GM21381 (cell line): ENCODE results near the gene ZBTB20.
A peak's percentile ranks its signal among the peaks of the same experiment; 100 is the strongest.

Experiments
- ATAC-seq: cut with Tn5 transposase; IDR thresholded peaks from one replicate; pipeline ENCODE4 v1.9.1; 2021; ENCODE audit warnings: mild to moderate bottlenecking, moderate library complexity; ENCODE audit not compliant: unreplicated experiment

Gene ZBTB20

DNA sequence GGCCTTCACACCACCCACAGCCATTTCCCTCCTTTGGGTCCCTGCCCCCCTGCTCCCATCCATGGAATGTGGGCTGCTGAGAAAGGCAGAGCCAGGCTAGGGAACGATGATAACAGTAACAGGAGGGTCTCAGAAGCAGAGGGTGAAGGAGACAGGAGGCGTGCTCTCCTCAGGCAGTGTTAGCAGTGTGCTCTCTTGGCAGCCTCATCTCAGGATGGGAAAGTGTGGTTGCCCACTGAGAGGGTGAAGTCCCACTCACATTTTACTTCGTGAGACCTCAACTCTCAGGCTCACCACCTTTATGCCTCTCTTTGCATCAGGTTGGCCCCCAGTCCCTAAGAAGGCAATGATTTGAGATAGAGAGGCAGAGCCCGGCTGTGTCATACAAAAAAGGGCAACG lies 828.8 kb downstream of the ZBTB20 start:
- no peak for ATAC-seq

DNA sequence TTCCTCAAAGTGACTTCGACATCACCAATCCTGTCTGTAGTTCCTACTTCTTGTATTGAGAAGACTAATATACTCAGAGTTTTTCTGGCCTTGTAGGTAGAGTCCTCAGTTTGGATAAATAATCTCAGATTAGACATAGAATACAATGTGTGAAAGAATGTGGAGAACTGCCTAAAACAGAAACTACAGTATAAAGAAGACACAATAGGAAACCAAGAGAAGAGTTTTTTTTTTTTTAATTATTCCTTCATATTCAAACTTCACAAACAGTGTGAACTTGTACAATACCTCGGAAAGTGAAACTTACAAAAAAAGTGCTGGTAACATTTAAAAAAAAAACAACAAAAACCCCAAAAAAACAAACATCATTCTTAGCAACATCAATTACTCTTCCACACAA lies 832.8 kb downstream of the ZBTB20 start:
- no peak for ATAC-seq

DNA sequence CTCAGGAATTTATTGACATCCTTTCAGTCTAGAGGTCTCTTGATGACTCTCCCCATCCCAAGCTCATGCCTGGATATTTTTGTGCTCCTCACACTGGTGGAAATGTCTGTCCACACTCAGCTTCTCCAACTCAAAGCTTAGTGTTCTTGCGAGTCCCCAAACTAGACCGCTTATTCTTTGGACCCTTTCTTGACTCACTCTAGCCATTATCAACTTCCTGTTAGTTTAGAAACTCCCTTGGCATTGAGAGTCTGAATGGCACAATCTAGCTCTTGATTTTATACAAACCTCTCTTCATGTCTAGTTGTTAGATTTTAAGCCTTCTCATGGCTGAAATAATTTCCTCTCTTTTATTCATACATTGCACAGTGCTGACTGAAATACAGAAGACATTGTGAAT lies 833.7 kb downstream of the ZBTB20 start:
- no peak for ATAC-seq

DNA sequence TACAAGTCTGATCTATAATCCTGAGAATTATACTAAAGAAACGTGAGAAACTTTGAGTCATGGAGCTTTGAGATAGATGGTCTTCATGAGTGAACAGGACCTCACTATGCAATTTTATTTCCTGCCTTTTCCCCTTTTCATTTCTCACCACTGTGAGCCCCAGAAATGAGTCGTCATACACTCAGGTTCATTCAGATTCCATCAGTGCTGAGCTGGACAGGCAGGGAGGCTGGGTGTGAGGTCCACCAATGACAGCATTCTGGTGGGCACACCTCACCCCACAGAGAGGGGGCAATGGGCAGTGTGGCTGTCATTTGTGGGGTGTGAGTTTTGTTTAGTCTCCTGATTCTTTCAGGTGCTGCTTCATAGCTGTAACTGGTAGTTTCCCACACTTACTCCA lies 836.4 kb downstream of the ZBTB20 start:
- no peak for ATAC-seq

DNA sequence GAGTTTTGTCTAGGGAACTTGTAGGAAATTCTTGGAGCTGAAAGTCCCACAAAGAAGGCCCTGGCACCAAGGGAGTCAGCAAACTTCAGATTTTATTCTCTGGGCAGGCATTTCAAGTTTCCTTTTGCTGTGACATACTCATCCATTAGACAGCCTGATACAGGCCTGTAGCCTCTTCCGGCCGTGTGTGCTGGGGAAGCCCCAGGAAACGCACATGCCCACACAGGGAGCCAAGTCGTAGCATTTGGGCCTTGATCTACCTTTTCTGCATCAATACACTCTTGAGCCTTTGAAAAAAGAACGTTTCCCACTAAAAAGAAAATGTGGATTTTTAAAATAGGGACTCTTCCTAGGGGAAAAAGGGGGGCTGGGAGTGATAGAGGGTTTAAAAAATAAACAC lies 838.3 kb downstream of the ZBTB20 start:
- ATAC-seq, result peak; percentile 84

DNA sequence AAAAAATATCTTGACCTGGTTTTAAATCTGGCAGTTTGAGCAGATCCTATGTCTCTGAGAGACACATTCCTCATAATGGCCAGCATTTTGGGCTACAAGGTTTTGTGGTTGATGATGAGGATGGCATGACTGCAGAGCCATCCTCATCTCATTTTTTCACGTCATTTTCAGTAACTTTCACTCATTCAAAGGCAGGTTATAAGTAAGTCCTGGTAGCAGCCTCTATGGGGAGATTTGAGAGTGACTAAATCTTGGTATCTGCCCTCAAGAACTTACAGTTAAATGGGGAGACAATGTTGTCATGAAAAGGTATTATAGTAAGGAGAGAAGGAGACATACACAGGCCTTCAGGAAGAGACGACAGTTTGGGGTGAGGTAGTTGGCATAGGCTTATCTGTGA lies 838.7 kb downstream of the ZBTB20 start:
- ATAC-seq, result peak; percentile 22

DNA sequence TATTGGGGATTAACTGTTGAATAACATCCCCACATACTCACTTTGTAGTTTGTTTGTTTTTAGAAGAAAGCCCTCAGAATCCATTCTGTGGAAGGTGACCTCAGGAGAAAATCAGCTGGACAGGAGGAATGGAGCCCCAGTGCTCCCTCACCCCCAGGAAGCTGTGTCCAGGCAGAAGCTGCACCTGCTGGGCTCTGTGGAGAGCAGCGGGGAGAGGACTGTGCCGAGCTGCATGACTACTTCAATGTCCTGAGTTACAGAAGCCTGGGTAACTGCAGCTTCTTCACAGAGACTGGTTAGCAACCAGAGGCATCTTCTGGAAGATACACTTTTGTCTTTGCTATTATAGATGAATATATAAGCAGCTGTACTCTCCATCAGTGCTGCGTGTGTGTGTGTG lies 839.3 kb downstream of the ZBTB20 start:
- ATAC-seq, result no peak

DNA sequence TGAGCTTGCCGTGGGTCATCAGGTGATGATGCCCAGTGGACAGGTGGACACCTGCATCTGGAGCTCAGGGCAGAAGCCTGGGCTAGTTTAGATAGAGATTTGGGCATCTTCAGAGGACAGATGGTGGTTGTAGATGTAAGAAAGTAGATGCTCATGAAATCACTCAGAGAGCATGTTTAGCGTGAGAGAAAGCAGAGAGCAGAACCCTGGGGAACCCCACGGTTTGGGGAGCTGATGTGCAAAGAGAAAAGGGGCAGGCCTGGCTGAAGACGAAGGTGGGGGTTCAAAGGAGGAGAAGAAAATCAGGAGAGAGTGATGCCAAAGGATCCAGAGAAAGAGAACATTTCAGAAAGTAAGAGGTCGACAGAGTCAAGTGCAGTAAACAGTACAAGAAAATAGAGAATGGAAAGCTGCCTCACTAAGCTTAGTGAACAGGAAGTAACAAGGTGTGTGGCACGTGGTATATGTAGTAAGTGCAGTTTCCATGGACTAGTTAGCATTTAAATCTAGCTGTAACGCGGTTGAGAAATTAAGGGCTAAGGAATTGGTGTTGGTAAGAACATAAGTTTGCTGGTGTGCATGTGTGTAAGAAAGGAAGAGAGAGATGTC lies 839.8 kb downstream of the ZBTB20 start:
- peak; percentile 45 for ATAC-seq

DNA sequence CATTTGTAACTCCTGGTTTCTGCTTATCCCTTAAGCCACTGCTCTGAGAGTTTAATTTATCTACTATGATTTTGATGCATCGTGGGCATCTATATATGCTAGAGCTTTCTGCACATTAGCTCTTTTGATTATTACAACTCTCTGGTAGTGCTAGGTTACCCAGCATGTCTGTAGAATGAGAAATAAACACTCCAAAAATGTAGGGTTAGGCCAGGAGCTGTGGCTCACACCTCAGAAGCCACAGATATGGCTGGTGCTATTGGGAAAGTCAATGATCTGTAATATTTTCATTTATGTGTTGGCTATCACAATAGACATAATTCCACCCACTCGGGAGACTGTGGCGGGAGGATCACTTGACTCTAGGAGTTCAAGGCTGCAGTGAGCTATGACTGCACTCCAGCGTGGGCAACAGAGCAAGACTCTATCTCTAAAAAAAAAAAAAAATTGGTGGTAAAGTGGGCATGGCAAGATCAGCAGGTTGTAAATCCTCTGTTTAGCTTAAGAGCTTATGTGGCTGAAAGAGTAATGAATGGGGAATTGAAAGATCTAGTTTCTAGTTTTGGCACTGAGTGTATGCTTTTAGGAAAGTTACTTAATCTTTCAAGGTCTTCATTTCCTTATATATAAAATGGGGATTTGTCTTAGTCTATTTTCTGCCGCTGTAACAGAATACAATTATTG lies 847.0 kb downstream of the ZBTB20 start:
- no peak for ATAC-seq

DNA sequence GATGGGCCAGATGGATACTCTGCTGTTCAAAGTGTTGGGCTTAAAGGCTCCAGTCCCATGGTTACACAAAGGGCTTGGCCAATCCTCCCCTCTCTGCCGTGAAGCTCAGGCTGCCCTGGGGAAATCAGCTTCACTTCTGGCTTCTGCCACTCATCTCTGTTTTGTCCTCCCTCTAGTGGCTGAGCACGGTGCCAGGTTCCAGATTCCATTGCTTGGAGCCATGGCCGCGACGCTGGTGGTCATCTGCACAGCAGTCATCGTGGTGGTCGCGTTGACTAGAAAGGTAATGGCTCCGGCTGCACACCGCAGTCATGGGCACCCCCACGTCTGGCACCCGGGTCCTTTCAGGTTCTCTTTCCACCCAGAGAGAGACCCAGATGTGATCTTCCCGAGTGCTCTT lies 847.7 kb downstream of the ZBTB20 start:
- ATAC-seq, result no peak

DNA sequence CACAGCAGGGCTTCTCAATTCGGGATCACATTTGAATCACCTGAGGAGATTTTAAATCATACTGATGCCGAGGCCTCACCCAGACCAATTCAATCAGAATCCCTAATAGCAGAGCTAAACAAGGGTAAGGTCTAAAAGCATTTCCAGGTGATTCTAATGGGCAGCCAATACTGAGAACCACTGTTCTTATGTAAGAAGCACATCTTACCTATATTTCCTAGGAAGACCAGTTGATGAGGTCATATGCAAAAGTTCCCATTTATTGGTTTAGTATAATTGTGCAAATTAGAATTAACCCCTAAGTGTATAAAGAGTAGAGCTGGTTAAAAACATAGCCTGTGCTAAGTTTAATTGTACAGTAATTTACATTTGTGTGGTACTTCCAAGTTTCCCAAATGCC lies 851.1 kb downstream of the ZBTB20 start:
- ATAC-seq, result no peak

DNA sequence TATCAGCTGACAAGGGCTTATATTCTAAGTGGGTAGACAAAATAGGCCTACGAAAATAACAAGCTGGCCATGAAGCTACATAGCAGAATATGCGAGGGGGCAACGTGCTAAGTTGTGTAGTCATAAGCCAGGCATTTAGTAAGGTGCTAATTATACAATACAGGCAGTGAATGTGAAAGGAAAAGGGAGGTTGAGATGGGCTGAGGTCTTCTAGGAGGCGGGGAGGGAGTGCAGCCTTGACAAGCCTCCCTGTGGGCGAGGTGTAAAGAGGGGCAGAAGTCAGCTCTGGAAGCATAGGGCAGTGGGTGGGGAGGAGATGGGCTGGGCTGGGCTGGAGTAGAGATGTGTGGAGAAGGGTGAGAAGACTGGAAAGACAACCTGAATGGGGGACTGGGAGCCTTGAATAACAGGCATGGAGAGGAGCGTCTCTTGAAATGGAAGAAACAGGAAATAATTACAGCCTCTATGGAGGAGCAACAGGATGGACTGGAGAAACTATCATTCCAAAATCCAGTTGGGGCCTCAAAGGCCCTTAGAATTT lies 852.1 kb downstream of the ZBTB20 start:
- ATAC-seq, result no peak

DNA sequence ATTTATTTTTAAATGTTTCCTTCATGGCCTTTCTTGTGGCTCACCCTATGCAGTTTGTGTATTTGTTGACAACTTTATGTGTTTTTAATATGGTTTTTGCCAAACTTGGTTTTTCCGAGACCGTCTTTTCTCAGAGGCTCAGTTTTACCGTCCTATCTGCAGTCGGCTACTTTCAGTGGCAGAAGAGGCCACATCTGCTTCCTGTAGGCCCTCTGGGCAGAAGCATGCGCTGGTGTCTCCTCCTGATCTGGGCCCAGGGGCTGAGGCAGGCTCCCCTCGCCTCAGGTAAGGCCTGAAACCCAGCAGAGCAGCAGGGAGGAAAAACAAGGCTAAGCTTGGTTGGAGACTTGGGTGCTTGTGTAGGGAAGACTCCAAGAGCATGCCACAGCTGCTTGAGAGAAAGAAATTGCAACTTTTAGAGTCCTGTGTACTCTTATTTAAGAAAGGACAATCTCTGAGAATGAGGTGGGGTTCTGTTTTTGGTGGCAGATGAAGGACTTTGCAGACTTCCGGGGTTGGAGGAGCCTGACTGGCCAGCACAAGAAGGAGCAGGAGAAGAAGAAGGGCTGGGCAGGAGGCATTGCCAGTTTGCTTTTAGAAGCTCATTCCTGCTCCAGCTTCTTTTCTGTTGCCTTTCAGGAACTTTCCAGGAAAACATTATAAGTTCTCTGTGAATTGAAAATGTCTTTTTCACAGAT lies 853.1 kb downstream of the ZBTB20 start, which contains the start of gene TIGIT:
Gene TIGIT, plus strand, starts transcription at position 191 of the 698 bp plus-strand sequence. Its CDS starts 34 bp downstream, at position 225.
- no peak for ATAC-seq

DNA sequence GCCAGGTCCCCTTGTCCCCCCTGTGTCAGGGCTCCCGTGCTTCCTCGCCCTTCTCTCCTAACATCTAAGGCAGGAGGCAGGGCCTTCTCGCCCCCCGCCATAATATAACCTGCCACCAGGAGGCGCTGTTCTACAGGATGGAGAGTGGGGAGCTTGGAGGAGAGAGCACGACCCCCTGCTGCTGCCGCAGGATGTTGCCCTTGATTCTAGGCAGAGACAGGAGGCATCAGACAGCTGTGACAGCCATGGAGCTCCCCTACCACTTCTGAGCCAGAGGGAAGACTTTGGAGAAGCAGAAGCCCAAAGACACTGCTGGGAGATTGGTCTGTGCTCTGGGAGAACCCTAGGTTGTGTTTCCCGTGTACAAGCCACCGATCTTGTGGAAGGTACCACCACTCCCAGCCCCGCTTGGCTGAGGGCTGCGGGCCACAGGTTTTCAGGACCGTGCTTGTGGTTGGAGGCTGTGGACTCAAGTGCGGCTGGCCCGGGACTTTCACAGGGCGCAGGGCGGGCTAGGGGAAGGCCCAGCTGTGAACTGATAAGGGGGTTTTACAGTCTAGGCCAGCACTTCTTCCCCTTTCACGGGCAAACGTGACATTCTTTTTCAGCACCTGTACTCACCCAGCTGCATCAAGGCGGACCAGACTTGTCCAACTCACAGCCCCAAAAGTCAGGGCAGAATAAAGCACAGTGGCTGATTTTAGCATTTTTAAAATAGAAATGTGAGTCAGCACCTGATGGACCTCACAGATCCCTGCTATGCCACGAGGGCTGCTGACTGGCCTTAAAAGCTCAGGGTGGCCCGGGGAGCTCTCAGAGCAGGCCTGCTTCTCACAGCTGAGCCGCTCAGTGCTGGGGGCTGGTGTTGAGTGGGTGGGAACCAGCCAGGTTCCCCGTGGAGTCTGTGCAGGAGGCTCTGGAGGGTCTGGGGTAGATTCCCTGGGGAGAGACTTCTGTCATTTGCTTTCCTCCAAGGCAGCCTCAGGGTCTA lies 855.9 kb downstream of the ZBTB20 start:
- ATAC-seq, result peak; percentile 90

DNA sequence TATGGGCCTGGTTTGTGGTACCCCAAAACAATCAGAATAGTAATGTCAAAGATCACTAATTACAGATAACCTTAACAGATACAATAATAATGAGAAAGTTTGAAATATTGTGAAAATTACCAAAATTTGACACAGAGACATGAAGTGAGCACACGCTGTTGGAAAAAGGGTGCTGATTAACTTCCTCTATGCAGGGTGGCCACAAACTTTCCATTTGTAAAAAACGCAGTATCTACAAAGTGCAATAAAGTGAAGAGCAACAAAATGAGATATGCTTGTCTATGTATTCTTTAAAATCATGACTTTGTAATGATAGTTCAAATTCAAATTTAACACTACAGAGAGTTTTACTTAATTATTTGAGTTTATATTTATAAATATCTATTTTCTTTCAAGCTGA lies 860.8 kb downstream of the ZBTB20 start:
- ATAC-seq, result no peak

DNA sequence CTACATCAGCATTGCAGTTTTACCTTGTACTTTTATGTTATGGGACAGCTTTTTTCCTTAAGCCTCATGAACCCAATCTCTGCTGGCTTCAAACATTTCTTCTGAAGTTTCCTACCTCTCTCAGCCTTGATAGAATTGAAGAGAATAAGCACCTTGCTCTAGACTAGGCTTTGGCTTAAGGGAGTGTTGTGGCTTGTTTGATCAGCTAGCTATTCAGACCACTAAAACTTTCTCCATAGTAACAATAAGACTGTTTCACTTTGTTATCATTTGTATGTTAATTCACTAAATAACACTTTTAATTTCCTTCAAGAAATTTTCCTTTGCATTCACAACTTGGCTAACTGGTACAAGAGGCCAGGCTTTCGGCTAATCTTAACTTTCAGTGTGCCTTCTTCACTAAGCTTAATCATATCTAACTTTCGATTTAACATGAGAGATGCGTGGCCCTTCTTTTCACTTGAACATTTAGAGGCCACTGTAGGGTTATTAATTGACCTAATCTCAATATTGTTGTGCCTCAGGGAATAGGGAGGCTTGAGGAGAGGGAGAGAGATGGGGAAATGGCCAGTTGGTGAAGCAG lies 861.3 kb downstream of the ZBTB20 start:
- ATAC-seq, result no peak

DNA sequence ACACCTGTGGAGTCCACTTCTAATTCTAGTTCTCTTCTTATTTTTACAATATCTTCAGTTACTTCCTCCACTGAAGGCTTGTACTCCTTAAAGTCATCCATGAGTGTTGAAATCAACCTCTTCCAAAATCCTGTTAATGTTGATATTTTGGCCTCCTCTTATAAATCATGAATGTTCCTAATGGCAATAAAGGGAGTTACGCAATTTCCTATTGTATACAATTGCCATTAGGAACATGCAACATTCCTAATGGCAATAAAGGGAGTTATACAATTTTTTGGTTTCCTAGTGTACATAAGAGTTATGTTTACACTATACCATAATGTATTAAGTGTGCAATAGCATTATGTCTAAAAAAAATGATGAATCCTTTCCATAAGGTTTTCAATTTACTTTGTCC lies 862.4 kb downstream of the ZBTB20 start:
- ATAC-seq, result no peak
